Gastrocnemius medialis (tissue), 4 donors: Measurements from ENCODE around the gene EFEMP1. TPM values are rescaled to one million over a fixed set of nuclear protein-coding genes. Genes with fewer than 3 reads are reported as not detected.
"Not testable (repeated sequence)": the region's sequence is repeated elsewhere in the genome, so short reads cannot be mapped to it uniquely, and the experiment has no call there.

Experiments used
- ATAC-seq, 2 donors: fragments of 150-250 bp; one replicate each; pipeline ENCODE4 v1.9.1; 2016
- DNase-seq, 2 donors: peaks; one replicate each; pipeline ENCODE4 v3.0.0-alpha.2; 2019
- H3K27ac ChIP-seq, 4 donors: fragments of 200-600 bp; sonication (generic); 1 replicate in 1 of 4; 2 replicates in 3 of 4; pipeline ENCODE4 v1.5.1; 2016 to 2018; ENCODE audit warnings: mild to moderate bottlenecking in 2 of 4, moderate library complexity in 1 of 4
- H3K27me3 ChIP-seq, 3 donors: fragments of 200-600 bp; sonication (generic) in 2 of 3; 1 replicate in 1 of 3; 2 replicates in 2 of 3; pipeline versions ENCODE4 v1.5.1 to v1.6.0; 2016 to 2019; ENCODE audit warnings: mild to moderate bottlenecking in 1 of 3, moderate library complexity in 1 of 3
- H3K36me3 ChIP-seq, 2 donors: fragments of 200-600 bp; sonication (generic) in 1 of 2; one replicate each; pipeline ENCODE4 v1.5.1; 2017 to 2018
- H3K4me1 ChIP-seq, 2 donors: fragments of 200-600 bp; sonication (generic) in 1 of 2; one replicate each; pipeline ENCODE4 v1.5.1; 2016 to 2017; ENCODE audit warnings: mild to moderate bottlenecking in 2 of 2
- H3K4me3 ChIP-seq, 4 donors: fragments of 200-600 bp; sonication (generic) in 3 of 4; 1 replicate in 1 of 4; 2 replicates in 3 of 4; pipeline ENCODE4 v1.5.1; 2016 to 2019; ENCODE audit warnings: mild to moderate bottlenecking in 2 of 4
- H3K9me3 ChIP-seq, 3 donors: fragments of 200-600 bp; sonication (generic) in 2 of 3; 1 replicate in 1 of 3; 2 replicates in 2 of 3; pipeline ENCODE4 v1.5.1; 2016 to 2019
- CTCF ChIP-seq, 5 experiments: fragments of 450-650 bp in 3 of 5; fragments of 200-600 bp in 2 of 5; sonication (generic) in 2 of 5; IDR thresholded peaks in 4 of 5; conservative IDR thresholded peaks in 1 of 5; 1 replicate in 4 of 5; 2 replicates in 1 of 5; pipeline ENCODE4 v1.5.1; 2016 to 2019; ENCODE audit warnings: antibody characterized with exemption in 5 of 5, mild to moderate bottlenecking in 3 of 5, moderate library complexity in 3 of 5
- POLR2A ChIP-seq, 2 donors: fragments of 450-650 bp; IDR thresholded peaks; one replicate each; pipeline ENCODE4 v1.6.1; 2017; ENCODE audit warnings: antibody characterized with exemption in 2 of 2, mild to moderate bottlenecking in 2 of 2, moderate library complexity in 2 of 2
- in situ Hi-C, 4 donors: fragments of 200-750 bp; cut with MboI; loops; one replicate each; pipeline versions ENCODE4 v1.15.0 to v1.8.0; 2017; ENCODE audit warnings: low sequenced_read_pairs in 4 of 4
- intact Hi-C: fragments of 100-400 bp; cut with DNase I; formaldehyde crosslinking; loops from one replicate; pipeline ENCODE4 v1.15.1; 2023; ENCODE audit warnings: low total_unique reads
- total RNA-seq, 4 donors: library from RNA; depleted of rRNA; stranded (reverse); fragments of >200 nt; gene quantifications; one replicate each; pipeline versions ENCODE4 v1.1.0 to v1.2.3, GENCODE V29; 2016

Gene EFEMP1
- total RNA-seq, 4 donors from 2014 or later, result 1.5 to 30.1 (median 20.8) TPM

- ATAC-seq (no peak), DNase-seq (no peak)
- Histone ChIP-seq H3K9me3 (no peaks in the 10 kb centered on the region), H3K4me3 (no peak overlapping the region), H3K4me1 (no peaks in the 10 kb centered on the region), H3K36me3 (no peaks in the 10 kb centered on the region), H3K27ac (no peak overlapping the region), H3K27me3 (no peaks in the 10 kb centered on the region)
- in situ Hi-C loops, result no loop called here
- TF ChIP-seq CTCF (IDR thresholded peaks at IDR 0.05 in 4 of 5, conservative IDR thresholded peaks at IDR 0.05 in 1 of 5), result no peak
- TF ChIP-seq POLR2A (IDR thresholded peaks at IDR 0.05), result no peak
- intact Hi-C loops, result no loop called here
These were observed 95.7 kb downstream of the EFEMP1 start for GRCh38 chr2:55827855-55828254.

DNA sequence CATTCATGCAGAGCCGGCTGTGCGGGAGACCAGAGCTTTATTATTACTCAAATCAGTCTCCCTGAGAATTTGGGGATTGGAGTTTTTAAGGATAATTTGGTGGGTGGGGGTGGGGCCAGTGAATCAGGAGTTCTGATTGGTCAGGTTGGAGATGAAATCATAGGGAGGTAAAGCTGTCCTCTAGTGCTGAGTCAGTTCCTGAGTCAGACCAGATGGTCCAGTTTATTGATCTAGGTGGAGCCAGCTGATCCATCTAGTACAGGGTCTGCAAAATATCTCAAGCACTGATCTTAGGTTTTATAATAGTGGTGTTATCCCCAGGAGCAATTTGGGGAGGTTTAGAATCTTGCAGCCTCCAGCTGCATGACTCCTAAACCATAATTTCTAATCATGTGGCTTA, 96.2 kb downstream of the EFEMP1 start:
- H3K9me3 ChIP-seq, H3K4me3 ChIP-seq, H3K36me3 ChIP-seq, in situ Hi-C loops, H3K4me1 ChIP-seq, ATAC-seq, H3K27me3 ChIP-seq, DNase-seq, H3K27ac ChIP-seq, intact Hi-C loops: not testable (repeated sequence)

DNA sequence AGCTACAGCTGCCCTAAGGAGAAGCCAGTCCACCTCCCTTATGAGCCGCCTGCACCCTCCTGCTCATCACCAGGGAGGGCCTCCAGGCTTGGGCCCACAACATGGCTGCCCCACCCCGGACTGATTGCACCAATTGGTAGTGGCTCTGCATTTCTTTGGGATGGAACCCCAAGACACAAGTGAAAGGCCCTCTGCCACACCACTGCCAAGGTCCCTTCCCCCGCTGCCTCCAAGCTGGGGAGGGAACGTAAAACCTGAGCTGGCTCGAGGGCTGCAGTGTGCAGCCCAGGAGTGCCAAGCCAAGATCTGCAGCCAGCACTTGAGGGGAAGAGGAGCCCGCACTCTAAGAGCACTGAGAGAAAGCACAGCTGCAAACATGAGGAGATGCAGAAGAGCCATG, 97.3 kb downstream of the EFEMP1 start:
- intact Hi-C loops, result no loop called here
- in situ Hi-C loops, result no loop called here
- Histone ChIP-seq H3K4me1 (no peaks in the 10 kb centered on the region), H3K27me3 (no peaks in the 10 kb centered on the region), H3K4me3 (no peak overlapping the region), H3K27ac (no peak overlapping the region), H3K9me3 (no peaks in the 10 kb centered on the region), H3K36me3 (no peaks in the 10 kb centered on the region)
- DNase-seq (no peak), ATAC-seq (no peak)
- TF ChIP-seq CTCF (IDR thresholded peaks at IDR 0.05 in 4 of 5, conservative IDR thresholded peaks at IDR 0.05 in 1 of 5) (no peak), POLR2A (IDR thresholded peaks at IDR 0.05) (no peak)

- Histone ChIP-seq H3K27me3 (no peaks in the 10 kb centered on the region), H3K27ac (no peak overlapping the region), H3K9me3 (no peaks in the 10 kb centered on the region), H3K4me1 (no peaks in the 10 kb centered on the region), H3K4me3 (no peak overlapping the region), H3K36me3 (no peaks in the 10 kb centered on the region)
- TF ChIP-seq POLR2A (IDR thresholded peaks at IDR 0.05) (no peak), CTCF (IDR thresholded peaks at IDR 0.05 in 4 of 5, conservative IDR thresholded peaks at IDR 0.05 in 1 of 5) (no peak)
- DNase-seq, result no peak
- in situ Hi-C loops, result no loop called here
- ATAC-seq, result no peak
- intact Hi-C loops, result no loop called here
These were observed 99.0 kb downstream of the EFEMP1 start for GRCh38 chr2:55824551-55825096.

Other genes starting within 250 kb of the EFEMP1 start
- gene PNPT1, start 229.9 kb downstream of the EFEMP1 start, total RNA-seq, result 10 to 100 TPM; 14.1 to 26.0 (median 20.5) TPM